Measurements from ENCODE around the gene UBE2G1.

UBE2G1 gene

DNA sequence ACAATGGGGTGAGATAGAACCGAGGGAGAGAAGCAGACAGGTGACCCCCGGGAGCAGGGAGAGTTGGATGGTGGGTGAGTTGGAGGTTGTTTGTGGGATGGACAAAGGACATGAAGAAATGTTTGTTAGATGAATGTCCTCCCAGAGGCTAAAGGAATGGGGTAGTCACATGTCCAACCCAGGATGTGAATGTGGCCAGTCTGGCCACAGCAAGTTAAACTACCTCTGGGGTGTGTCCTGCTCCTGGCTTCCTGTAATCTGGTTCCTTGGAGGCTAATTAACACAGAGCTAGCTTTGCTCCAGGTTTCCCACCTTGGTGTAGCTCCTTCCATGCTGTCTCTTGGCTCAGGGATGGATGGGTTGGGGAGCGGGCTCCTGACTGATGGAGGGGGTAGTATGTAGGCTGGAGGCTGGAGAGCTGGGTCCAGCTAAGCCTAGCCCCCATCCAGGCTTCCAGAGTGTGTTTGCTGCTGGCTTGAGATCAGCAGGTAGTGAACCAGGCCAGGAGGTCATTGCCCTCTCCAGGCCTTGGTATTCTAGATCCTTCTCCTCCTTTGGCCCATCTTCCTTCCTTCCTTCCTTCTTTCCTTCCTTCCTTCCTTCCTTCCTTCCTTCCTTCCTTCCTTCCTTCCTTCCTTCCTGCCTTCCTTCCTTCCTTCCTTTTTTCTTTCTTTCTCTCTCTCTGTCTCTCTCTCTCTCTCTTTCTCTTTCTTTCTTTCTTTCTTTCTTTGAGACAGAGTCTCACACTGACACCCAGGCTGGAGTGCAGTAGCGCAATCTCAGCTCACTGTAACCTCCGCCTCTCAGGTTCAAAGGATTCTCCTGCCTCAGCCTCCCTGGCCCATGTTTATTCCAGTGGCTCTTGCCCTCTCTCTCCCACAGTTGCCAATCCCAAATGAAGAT, 28.0 kb upstream of the UBE2G1 start:
- no peak overlapping the region for H3K27ac Mint-ChIP-seq
- H3K36me3 Mint-ChIP-seq (ENCODE audit: low read depth) = no peaks in the 10 kb centered on the region
- TF ChIP-seq, protein P1, sequence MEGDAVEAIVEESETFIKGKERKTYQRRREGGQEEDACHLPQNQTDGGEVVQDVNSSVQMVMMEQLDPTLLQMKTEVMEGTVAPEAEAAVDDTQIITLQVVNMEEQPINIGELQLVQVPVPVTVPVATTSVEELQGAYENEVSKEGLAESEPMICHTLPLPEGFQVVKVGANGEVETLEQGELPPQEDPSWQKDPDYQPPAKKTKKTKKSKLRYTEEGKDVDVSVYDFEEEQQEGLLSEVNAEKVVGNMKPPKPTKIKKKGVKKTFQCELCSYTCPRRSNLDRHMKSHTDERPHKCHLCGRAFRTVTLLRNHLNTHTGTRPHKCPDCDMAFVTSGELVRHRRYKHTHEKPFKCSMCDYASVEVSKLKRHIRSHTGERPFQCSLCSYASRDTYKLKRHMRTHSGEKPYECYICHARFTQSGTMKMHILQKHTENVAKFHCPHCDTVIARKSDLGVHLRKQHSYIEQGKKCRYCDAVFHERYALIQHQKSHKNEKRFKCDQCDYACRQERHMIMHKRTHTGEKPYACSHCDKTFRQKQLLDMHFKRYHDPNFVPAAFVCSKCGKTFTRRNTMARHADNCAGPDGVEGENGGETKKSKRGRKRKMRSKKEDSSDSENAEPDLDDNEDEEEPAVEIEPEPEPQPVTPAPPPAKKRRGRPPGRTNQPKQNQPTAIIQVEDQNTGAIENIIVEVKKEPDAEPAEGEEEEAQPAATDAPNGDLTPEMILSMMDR (IDR thresholded peaks at IDR 0.05) = no peak
- H3K9me3 Mint-ChIP-seq = no peaks in the 10 kb centered on the region
- no peak overlapping the region for H3K4me3 Mint-ChIP-seq
- peaks cover 14% of the 10 kb centered on the region for H3K27me3 Mint-ChIP-seq (ENCODE audit: low read depth, poor library complexity)
- peaks cover 13% of the 10 kb centered on the region for H3K4me1 Mint-ChIP-seq
- no peak for DNase-seq

DNA sequence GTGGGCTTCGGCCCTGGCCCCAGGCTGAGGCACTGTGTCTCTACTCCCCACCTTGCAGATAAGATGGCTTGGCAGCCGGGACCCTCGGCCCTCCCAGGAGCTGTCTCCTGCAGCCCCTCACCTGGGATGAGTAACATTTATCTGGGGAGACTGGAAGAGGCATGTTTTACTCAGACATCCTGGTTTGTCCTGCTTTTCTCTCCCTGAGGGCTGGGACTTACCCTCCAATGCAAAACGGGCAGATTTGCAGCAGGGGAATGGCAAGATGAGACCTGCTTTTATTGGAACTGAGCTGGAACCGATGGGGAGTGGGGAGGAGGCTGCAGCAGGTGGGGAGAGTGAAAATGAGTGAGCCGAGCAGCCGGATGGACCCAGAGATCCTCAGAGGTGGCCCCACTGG, 27.3 kb upstream of the UBE2G1 start:
- Mint-ChIP-seq H3K27me3 (ENCODE audit: low read depth, poor library complexity) (peaks cover 14% of the 10 kb centered on the region), H3K4me3 (no peak overlapping the region), H3K36me3 (ENCODE audit: low read depth) (no peaks in the 10 kb centered on the region), H3K27ac (no peak overlapping the region), H3K4me1 (peaks cover 13% of the 10 kb centered on the region), H3K9me3 (no peaks in the 10 kb centered on the region)
- no peak for DNase-seq
- TF ChIP-seq, protein P1 (IDR thresholded peaks at IDR 0.05) = no peak

DNA sequence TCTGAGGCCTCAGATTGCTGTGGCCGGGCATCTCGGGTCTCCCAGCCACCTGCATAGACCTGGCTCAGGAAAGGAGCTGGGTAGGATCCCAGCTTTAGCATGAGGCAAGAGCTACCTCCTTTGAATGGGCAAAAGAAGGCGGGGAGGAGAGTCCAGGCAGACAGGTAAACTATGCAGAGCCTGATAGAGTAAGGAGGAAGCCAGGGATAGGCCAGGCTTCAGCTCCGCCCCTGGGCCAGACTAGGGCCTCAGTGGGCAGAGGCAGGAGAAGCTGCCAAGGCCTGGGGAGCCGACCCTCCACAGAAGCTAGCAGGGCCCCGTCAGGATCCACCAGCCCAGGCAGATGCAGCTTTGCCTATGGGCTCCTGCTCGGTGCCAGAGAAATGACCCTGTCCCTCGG, 22.6 kb upstream of the UBE2G1 start:
- Mint-ChIP-seq H3K4me3 (no peak overlapping the region), H3K27me3 (ENCODE audit: low read depth, poor library complexity) (peaks cover 3% of the 10 kb centered on the region), H3K9me3 (no peaks in the 10 kb centered on the region), H3K4me1 (peaks cover 6% of the 10 kb centered on the region), H3K27ac (no peak overlapping the region), H3K36me3 (ENCODE audit: low read depth) (no peaks in the 10 kb centered on the region)
- no peak for DNase-seq
- TF ChIP-seq, protein P1 (IDR thresholded peaks at IDR 0.05) = no peak

DNA sequence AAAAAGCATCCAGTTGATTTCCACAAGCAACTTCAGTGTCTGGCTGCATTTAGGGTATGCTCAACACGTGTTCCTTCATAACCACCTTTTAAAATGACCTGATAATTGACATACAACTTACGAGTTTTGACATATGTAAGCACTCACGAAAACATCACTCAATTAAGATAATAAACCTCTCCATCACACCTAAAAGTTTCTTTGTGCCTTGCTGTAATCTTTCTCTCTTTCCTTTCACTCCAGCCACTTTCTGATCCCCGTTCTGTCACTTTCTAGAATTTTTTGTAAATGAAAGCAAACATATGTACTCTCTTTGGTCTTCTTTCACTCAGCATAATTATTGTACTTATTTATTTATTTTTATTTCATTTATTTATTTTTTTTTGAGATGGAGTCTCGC, 20.7 kb upstream of the UBE2G1 start:
- TF ChIP-seq, protein P1 (IDR thresholded peaks at IDR 0.05) = no peak
- Mint-ChIP-seq H3K4me1 (no peaks in the 10 kb centered on the region), H3K36me3 (ENCODE audit: low read depth) (no peaks in the 10 kb centered on the region), H3K27ac (no peak overlapping the region), H3K27me3 (ENCODE audit: low read depth, poor library complexity) (no peaks in the 10 kb centered on the region), H3K9me3 (no peaks in the 10 kb centered on the region), H3K4me3 (no peak overlapping the region)
- DNase-seq = no peak

DNA sequence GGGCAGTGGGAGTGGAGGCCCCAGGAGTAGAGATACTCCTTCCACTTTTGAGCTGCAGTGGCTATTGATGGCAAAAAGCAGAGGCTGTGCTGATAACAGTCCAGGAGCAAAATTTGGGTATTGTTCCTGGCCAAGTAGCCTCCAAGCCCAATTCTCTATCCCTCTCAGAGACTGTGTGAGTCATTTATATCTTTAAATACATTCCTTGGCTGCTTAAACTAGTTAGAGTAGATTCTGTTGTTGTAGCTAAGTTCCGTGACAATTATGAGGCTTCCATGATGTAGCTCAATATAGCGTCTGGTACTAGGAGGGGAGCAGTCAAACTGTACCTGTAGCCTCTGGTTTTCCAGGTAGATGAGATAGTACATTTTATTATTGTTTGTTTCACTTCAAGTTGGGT, 19.9 kb upstream of the UBE2G1 start:
- Mint-ChIP-seq H3K27me3 (ENCODE audit: low read depth, poor library complexity) (no peaks in the 10 kb centered on the region), H3K36me3 (ENCODE audit: low read depth) (no peaks in the 10 kb centered on the region), H3K4me1 (peaks cover 2% of the 10 kb centered on the region), H3K27ac (no peak overlapping the region), H3K9me3 (no peaks in the 10 kb centered on the region), H3K4me3 (no peak overlapping the region)
- TF ChIP-seq, protein P1 (IDR thresholded peaks at IDR 0.05) = no peak
- DNase-seq = no peak
